ENCODE data around the gene PPP3CB. TPM values are rescaled to one million over a fixed set of nuclear protein-coding genes. Genes with fewer than 3 reads are reported as not detected.

PPP3CB gene
- total RNA-seq, 2 donors from 2014 or later, result 47.7 to 51.0 TPM

- Mint-ChIP-seq H3K27me3 (no peaks in the 10 kb centered on the region), H3K27ac (no peak overlapping the region), H3K4me3 (no peak overlapping the region), H3K4me1 (ENCODE audit: low read depth in 2 of 2) (peaks cover 0 to 10% of the 10 kb centered on the region in 2 donors), H3K9me3 (no peaks in the 10 kb centered on the region), H3K36me3 (peaks cover 27% of the 10 kb centered on the region)
- no peak for ATAC-seq
- no peak for DNase-seq (ENCODE audit: low spot score)
These were observed 29.7 kb downstream of the PPP3CB start for GRCh38 chr10:73465978-73466726.

- no peaks in the 10 kb centered on the region for H3K27me3 Mint-ChIP-seq
- DNase-seq (ENCODE audit: low spot score) (no peak), ATAC-seq (no peak)
- no peaks in the 10 kb centered on the region for H3K9me3 Mint-ChIP-seq
- H3K4me1 Mint-ChIP-seq (ENCODE audit: low read depth in 2 of 2), result no peaks in the 10 kb centered on the region
- H3K36me3 Mint-ChIP-seq, result peaks cover 11% of the 10 kb centered on the region
- no peak overlapping the region for H3K27ac Mint-ChIP-seq
- no peak overlapping the region for H3K4me3 Mint-ChIP-seq
These were observed 34.9 kb downstream of the PPP3CB start for GRCh38 chr10:73460897-73461296.

- H3K4me3 Mint-ChIP-seq, result no peak overlapping the region
- DNase-seq (ENCODE audit: low spot score) (no peak), ATAC-seq (no peak)
- H3K9me3 Mint-ChIP-seq, result no peaks in the 10 kb centered on the region
- H3K27me3 Mint-ChIP-seq, result no peaks in the 10 kb centered on the region
- no peaks in the 10 kb centered on the region for H3K4me1 Mint-ChIP-seq (ENCODE audit: low read depth in 2 of 2)
- H3K27ac Mint-ChIP-seq, result peak overlapping the region in 1 of 2 donors; percentile 12
- peaks cover 11% of the 10 kb centered on the region for H3K36me3 Mint-ChIP-seq
These were observed 36.0 kb downstream of the PPP3CB start for GRCh38 chr10:73459683-73460314.

GRCh38 chr10:73456187-73456890 lies 39.5 kb downstream of the PPP3CB start:
- Mint-ChIP-seq H3K27me3 (no peaks in the 10 kb centered on the region), H3K9me3 (no peaks in the 10 kb centered on the region), H3K4me1 (ENCODE audit: low read depth in 2 of 2) (no peaks in the 10 kb centered on the region), H3K36me3 (no peaks in the 10 kb centered on the region), H3K4me3 (no peak overlapping the region), H3K27ac (no peak overlapping the region)
- DNase-seq (ENCODE audit: low spot score), result no peak
- ATAC-seq, result no peak

GRCh38 chr10:73449113-73449512 lies 46.7 kb downstream of the PPP3CB start:
- Mint-ChIP-seq H3K9me3 (no peaks in the 10 kb centered on the region), H3K4me3 (no peak overlapping the region), H3K27me3 (no peaks in the 10 kb centered on the region), H3K27ac (no peak overlapping the region), H3K4me1 (ENCODE audit: low read depth in 2 of 2) (peaks cover 0 to 4% of the 10 kb centered on the region in 2 donors), H3K36me3 (no peaks in the 10 kb centered on the region)
- ATAC-seq (no peak), DNase-seq (ENCODE audit: low spot score) (no peak)

- no peak for ATAC-seq
- peaks cover 0 to 4% of the 10 kb centered on the region in 2 donors for H3K4me1 Mint-ChIP-seq (ENCODE audit: low read depth in 2 of 2)
- no peaks in the 10 kb centered on the region for H3K9me3 Mint-ChIP-seq
- no peaks in the 10 kb centered on the region for H3K36me3 Mint-ChIP-seq
- no peaks in the 10 kb centered on the region for H3K27me3 Mint-ChIP-seq
- no peak overlapping the region for H3K27ac Mint-ChIP-seq
- H3K4me3 Mint-ChIP-seq, result no peak overlapping the region
- DNase-seq (ENCODE audit: low spot score), result no peak
These were observed 47.4 kb downstream of the PPP3CB start for GRCh38 chr10:73448384-73448783.

GRCh38 chr10:73446926-73447325 lies 48.9 kb downstream of the PPP3CB start:
- H3K9me3 Mint-ChIP-seq, result no peaks in the 10 kb centered on the region
- no peak overlapping the region for H3K4me3 Mint-ChIP-seq
- H3K36me3 Mint-ChIP-seq, result no peaks in the 10 kb centered on the region
- no peak for DNase-seq (ENCODE audit: low spot score)
- H3K27ac Mint-ChIP-seq, result no peak overlapping the region
- H3K27me3 Mint-ChIP-seq, result no peaks in the 10 kb centered on the region
- H3K4me1 Mint-ChIP-seq (ENCODE audit: low read depth in 2 of 2), result peaks cover 0 to 4% of the 10 kb centered on the region in 2 donors
- ATAC-seq, result no peak

GRCh38 chr10:73444457-73444856 lies 51.4 kb downstream of the PPP3CB start:
- Mint-ChIP-seq H3K4me3 (no peak overlapping the region), H3K36me3 (no peaks in the 10 kb centered on the region), H3K27ac (no peak overlapping the region), H3K4me1 (ENCODE audit: low read depth in 2 of 2) (peaks cover 9 to 10% of the 10 kb centered on the region in 2 donors), H3K9me3 (no peaks in the 10 kb centered on the region), H3K27me3 (no peaks in the 10 kb centered on the region)
- ATAC-seq (no peak), DNase-seq (ENCODE audit: low spot score) (no peak)

- ATAC-seq, result no peak
- no peaks in the 10 kb centered on the region for H3K9me3 Mint-ChIP-seq
- DNase-seq (ENCODE audit: low spot score), result no peak
- no peaks in the 10 kb centered on the region for H3K27me3 Mint-ChIP-seq
- peaks cover 7 to 10% of the 10 kb centered on the region in 2 donors for H3K4me1 Mint-ChIP-seq (ENCODE audit: low read depth in 2 of 2)
- H3K36me3 Mint-ChIP-seq, result no peaks in the 10 kb centered on the region
- peak overlapping the region in 1 of 2 donors; percentile 74 for H3K27ac Mint-ChIP-seq
- H3K4me3 Mint-ChIP-seq, result no peak overlapping the region
These were observed 56.1 kb downstream of the PPP3CB start for GRCh38 chr10:73439605-73440312.

- no peak for DNase-seq (ENCODE audit: low spot score)
- Mint-ChIP-seq H3K36me3 (no peaks in the 10 kb centered on the region), H3K4me3 (no peak overlapping the region), H3K9me3 (no peaks in the 10 kb centered on the region), H3K4me1 (ENCODE audit: low read depth in 2 of 2) (peaks cover 7 to 10% of the 10 kb centered on the region in 2 donors), H3K27ac (no peak overlapping the region), H3K27me3 (no peaks in the 10 kb centered on the region)
- ATAC-seq, result no peak
These were observed 56.8 kb downstream of the PPP3CB start for GRCh38 chr10:73439055-73439454.

GRCh38 chr10:73433538-73433867 lies 62.3 kb downstream of the PPP3CB start, which contains the start of gene MSS51:
TSS of gene MSS51 (minus strand) at chr10:73433561. CDS start at chr10:73428284, 5,277 bp downstream.
- DNase-seq (ENCODE audit: low spot score), result no peak
- H3K36me3 Mint-ChIP-seq, result no peaks in the 10 kb centered on the region
- no peaks in the 10 kb centered on the region for H3K27me3 Mint-ChIP-seq
- peak within 1 kb of the TSS in 1 of 2 donors; percentile 47 for H3K27ac Mint-ChIP-seq
- H3K4me3 Mint-ChIP-seq, result no peak within 1 kb of the TSS
- H3K9me3 Mint-ChIP-seq, result no peaks in the 10 kb centered on the region
- no peak for ATAC-seq
- peaks cover 10 to 13% of the 10 kb centered on the region in 2 donors for H3K4me1 Mint-ChIP-seq (ENCODE audit: low read depth in 2 of 2)

- H3K27ac Mint-ChIP-seq, result peak overlapping the region in 1 of 2 donors; percentile 3
- no peak overlapping the region for H3K4me3 Mint-ChIP-seq
- no peaks in the 10 kb centered on the region for H3K9me3 Mint-ChIP-seq
- no peaks in the 10 kb centered on the region for H3K36me3 Mint-ChIP-seq
- DNase-seq (ENCODE audit: low spot score) (no peak), ATAC-seq (no peak)
- H3K4me1 Mint-ChIP-seq (ENCODE audit: low read depth in 2 of 2), result peaks cover 10 to 13% of the 10 kb centered on the region in 2 donors
- no peaks in the 10 kb centered on the region for H3K27me3 Mint-ChIP-seq
These were observed 62.9 kb downstream of the PPP3CB start for GRCh38 chr10:73432646-73433537.

GRCh38 chr10:73426318-73426717 lies 69.5 kb downstream of the PPP3CB start:
- peak overlapping the region in 1 of 2 donors; percentile 10 for H3K27ac Mint-ChIP-seq

More at GRCh38 chr10:73426318-73426717, 69.5 kb downstream of the PPP3CB start:
- DNase-seq (ENCODE audit: low spot score), result no peak
- Mint-ChIP-seq H3K4me1 (ENCODE audit: low read depth in 2 of 2) (no peaks in the 10 kb centered on the region), H3K27me3 (no peaks in the 10 kb centered on the region), H3K4me3 (no peak overlapping the region), H3K36me3 (peaks cover 11% of the 10 kb centered on the region), H3K9me3 (no peaks in the 10 kb centered on the region)
- ATAC-seq, result no peak
